ENCODE measurements around the gene MSH2. TPM values are rescaled to one million over a fixed set of nuclear protein-coding genes. Genes with fewer than 3 reads are reported as not detected.

Gene MSH2
- total RNA-seq (2022; extraction: Qiagen RNA extraction; ENCODE audit: low read depth): 33.7 to 46.0 TPM (median 37.7 TPM) in 5 replicates

GRCh38 chr2:47402805-47403608 lies at the start of gene MSH2:
Gene MSH2 (plus strand): TSS chr2:47403156. CDS start chr2:47403192, 36 bp downstream.

Other genes starting within 250 kb of the MSH2 start
- gene STPG4, start 247.8 kb upstream of the MSH2 start, total RNA-seq (2022; extraction: Qiagen RNA extraction; ENCODE audit: low read depth): not detected in 5 replicates
- 995 to 1,338 TPM (median 1,067 TPM) in 5 replicates for gene CALM2, start 226.6 kb upstream of the MSH2 start, total RNA-seq (2022; extraction: Qiagen RNA extraction; ENCODE audit: low read depth)
- 3.9 to 6.4 TPM (median 4.0 TPM) in 5 replicates for gene EPCAM, start 33.8 kb upstream of the MSH2 start, total RNA-seq (2022; extraction: Qiagen RNA extraction; ENCODE audit: low read depth)
- 0.02 to 0.06 TPM (median 0.03 TPM) in 3 of 5 replicates, not detected in the others for gene KCNK12, start 167.8 kb downstream of the MSH2 start, total RNA-seq (2022; extraction: Qiagen RNA extraction; ENCODE audit: low read depth)